Common myeloid progenitor, CD34-positive (primary cell): Measurements from ENCODE around the gene SON.
"Not testable (repeated sequence)": the region's sequence is repeated elsewhere in the genome, so short reads cannot be mapped to it uniquely, and the experiment has no call there.

Experiments
- CTCF ChIA-PET: fragments of 350-600 bp; sonication (Branson Sonifier 250); formaldehyde crosslinking; loops from one replicate; lab custom pipeline; 2021; ENCODE audit warnings: antibody characterized with exemption; lab: Charles Lee
- POLR2A ChIA-PET: fragments of 350-600 bp; sonication (Branson Sonifier 250); formaldehyde crosslinking; loops from one replicate; lab custom pipeline; 2021; ENCODE audit warnings: antibody characterized with exemption; lab: Charles Lee
- DNase-seq, 3 donors: peaks; one replicate each; pipeline versions ENCODE4 v3.0.0 to v3.0.0-alpha.2; 2013
- H3K27ac ChIP-seq, 2 experiments: 1 replicate in 1 of 2; 2 replicates in 1 of 2; pipeline ENCODE4 v1.7.0; 2013; ENCODE audit warnings: inconsistent platforms in 2 of 2, low read length in 2 of 2, mild to moderate bottlenecking in 2 of 2, low read depth in 1 of 2, moderate library complexity in 1 of 2; ENCODE audit not compliant: severe bottlenecking in 2 of 2, insufficient read depth in 1 of 2, poor library complexity in 1 of 2
- H3K27me3 ChIP-seq, 5 experiments: replicated peaks in 2 of 5; 1 replicate in 3 of 5; 2 replicates in 2 of 5; pipeline versions ENCODE4 v1.6.1 to v1.7.0; 2013; ENCODE audit warnings: low read length in 4 of 5, mild to moderate bottlenecking in 2 of 5, moderate library complexity in 2 of 5, inconsistent platforms in 1 of 5; ENCODE audit not compliant: insufficient read depth in 5 of 5, control insufficient read depth in 4 of 5
- H3K36me3 ChIP-seq, 4 experiments: 1 replicate in 2 of 4; 2 replicates in 2 of 4; pipeline versions ENCODE4 v1.6.1 to v1.7.0; 2013; ENCODE audit warnings: low read length in 3 of 4, control low read depth in 1 of 4, mild to moderate bottlenecking in 1 of 4; ENCODE audit not compliant: control insufficient read depth in 4 of 4, insufficient read depth in 4 of 4
- H3K4me1 ChIP-seq, 4 experiments: 1 replicate in 3 of 4; 2 replicates in 1 of 4; pipeline versions ENCODE4 v1.6.1 to v1.7.1; 2013; ENCODE audit warnings: low read length in 3 of 4, mild to moderate bottlenecking in 3 of 4, control low read depth in 1 of 4, inconsistent platforms in 1 of 4, moderate library complexity in 1 of 4; ENCODE audit not compliant: control insufficient read depth in 4 of 4, insufficient read depth in 4 of 4; ENCODE audit errors: control extremely low read depth in 1 of 4
- H3K4me3 ChIP-seq, 7 experiments: 1 replicate in 4 of 7; 2 replicates in 3 of 7; pipeline versions ENCODE4 v1.5.1 to v1.7.0; 2013; ENCODE audit warnings: mild to moderate bottlenecking in 7 of 7, low read length in 6 of 7, moderate library complexity in 6 of 7, inconsistent platforms in 2 of 7, low read depth in 2 of 7, control low read depth in 1 of 7; ENCODE audit not compliant: insufficient read depth in 4 of 7, control insufficient read depth in 1 of 7; ENCODE audit errors: extremely low read depth in 1 of 7
- H3K9me3 ChIP-seq, 5 experiments: 1 replicate in 4 of 5; 2 replicates in 1 of 5; pipeline versions ENCODE4 v1.6.1 to v1.7.1; 2013; ENCODE audit warnings: low read length in 4 of 5, mild to moderate bottlenecking in 2 of 5, inconsistent platforms in 1 of 5, low read depth in 1 of 5, moderate library complexity in 1 of 5; ENCODE audit not compliant: control insufficient read depth in 4 of 5, insufficient read depth in 2 of 5; ENCODE audit errors: control extremely low read depth in 1 of 5
- WGBS: methylation state at CpG from one replicate; pipeline ENCODE4 v1.1.5; 2013; ENCODE audit not compliant: insufficient coverage; 5-methylcytosine and 5-hydroxymethylcytosine counted together

SON gene

GRCh38 chr21:33618407-33618806 lies 75.6 kb downstream of the SON start:
- ChIA-PET POLR2A (no interaction called here), CTCF (no interaction called here)
- DNase-seq, result no peak
- Histone ChIP-seq H3K36me3 (peaks cover 11 to 27% (median 17%) of the 10 kb centered on the region in 4 experiments), H3K27ac (no peak overlapping the region), H3K4me1 (no peaks in the 10 kb centered on the region), H3K4me3 (no peak overlapping the region), H3K9me3 (no peaks in the 10 kb centered on the region), H3K27me3 (no peaks in the 10 kb centered on the region)
- 100% methylated on average over 2 of the region's 2 CpGs for WGBS

- ChIA-PET CTCF (interaction anchor here (1.5 kb wide), 1 partner anchor 14 kb away, joined by 4 read pairs; no protein-coding TSS in a partner anchor), POLR2A (no interaction called here)
- no peak for DNase-seq
- no peak overlapping the region for H3K27ac ChIP-seq
- no peak overlapping the region for H3K4me3 ChIP-seq
- no peaks in the 10 kb centered on the region for H3K27me3 ChIP-seq
- no peaks in the 10 kb centered on the region for H3K9me3 ChIP-seq
- H3K36me3 ChIP-seq, result peaks cover 10 to 29% (median 12%) of the 10 kb centered on the region in 4 experiments
- WGBS, result 100% methylated on average over 1 of the region's 4 CpGs
- H3K4me1 ChIP-seq, result no peaks in the 10 kb centered on the region
Measured at GRCh38 chr21:33619726-33620125, 76.9 kb downstream of the SON start.

GRCh38 chr21:33622253-33622652 lies 79.4 kb downstream of the SON start:
- H3K27me3 ChIP-seq, result no peaks in the 10 kb centered on the region
- no peak overlapping the region for H3K27ac ChIP-seq
- no peak overlapping the region for H3K4me3 ChIP-seq
- DNase-seq, result no peak
- CTCF ChIA-PET, result interaction anchor here (0.6 to 1.0 kb wide), 2 partner anchors 16 to 1247 kb away, joined by 3 read pairs; no protein-coding TSS in a partner anchor
- H3K4me1 ChIP-seq, result no peaks in the 10 kb centered on the region
- H3K9me3 ChIP-seq, result no peaks in the 10 kb centered on the region
- POLR2A ChIA-PET, result interaction anchor here (0.6 kb wide), 1 partner anchor 235 kb away, joined by 3 read pairs; no protein-coding TSS in a partner anchor
- peaks cover 9 to 26% (median 10%) of the 10 kb centered on the region in 4 experiments for H3K36me3 ChIP-seq

- H3K27me3 ChIP-seq, H3K27ac ChIP-seq, H3K4me3 ChIP-seq, H3K4me1 ChIP-seq, H3K9me3 ChIP-seq, POLR2A ChIA-PET, DNase-seq: not testable (repeated sequence)
- WGBS, result 98% methylated on average over 7 of the region's 7 CpGs
- H3K36me3 ChIP-seq, result peaks cover 2 to 28% (median 7%) of the 10 kb centered on the region in 4 experiments
- CTCF ChIA-PET, result interaction anchor here (0.6 kb wide), 1 partner anchor 18 kb away, joined by 3 read pairs; no protein-coding TSS in a partner anchor
Measured at GRCh38 chr21:33626151-33626550, 83.3 kb downstream of the SON start.
